Measurements from ENCODE around the gene SLC1A3. TPM values are rescaled to one million over a fixed set of nuclear protein-coding genes. Genes with fewer than 3 reads are reported as not detected.

Gene SLC1A3
- total RNA-seq, 6 donors from 2014 or later = 22.4 to 235 (median 42.0) TPM

GRCh38 chr5:36679221-36679989 lies 73.0 kb downstream of the SLC1A3 start:
- DNase-seq (no peak), ATAC-seq (ENCODE audit: low FRiP score in 2 of 2) (no peak)
- 82 to 86% methylated on average over 8 of the region's 8 CpGs for WGBS, 2 donors
- Histone ChIP-seq H3K9me3 (no peaks in the 10 kb centered on the region), H3K27ac (peak overlapping the region in 2 of 4 donors; percentile 58 to 75), H3K36me3 (no peaks in the 10 kb centered on the region), H3K4me1 (no peaks in the 10 kb centered on the region), H3K4me3 (no peak overlapping the region), H3K27me3 (no peaks in the 10 kb centered on the region)
- TF ChIP-seq EP300 (IDR thresholded peaks at IDR 0.05) (no peak), CTCF (IDR thresholded peaks at IDR 0.05) (no peak), POLR2AphosphoS5 (IDR thresholded peaks at IDR 0.05) (no peak), POLR2A (IDR thresholded peaks at IDR 0.05) (no peak)

DNA sequence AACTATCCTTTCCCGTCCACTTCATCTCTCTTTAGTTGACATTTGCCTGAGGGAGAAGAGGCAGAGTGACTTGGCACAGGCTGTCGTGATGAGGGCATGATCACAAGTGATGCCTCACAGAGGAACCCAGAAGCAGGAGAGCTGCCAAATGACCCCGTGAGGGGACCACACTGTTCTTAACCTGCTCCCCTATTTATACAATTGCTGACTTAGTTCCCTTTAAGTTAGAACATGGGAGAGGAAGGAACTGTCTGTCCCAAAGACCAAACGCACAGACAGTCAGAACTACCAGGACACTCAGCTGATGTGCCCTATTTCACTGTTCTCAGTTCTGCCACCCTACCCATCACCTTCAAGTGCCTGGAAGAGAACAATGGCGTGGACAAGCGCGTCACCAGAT lies 73.7 kb downstream of the SLC1A3 start:
- WGBS, 2 donors = 80 to 83% methylated on average over 7 of the region's 7 CpGs
- H3K4me1 ChIP-seq = no peaks in the 10 kb centered on the region
- peak in 1 of 2 donors; percentile 77 for DNase-seq
- no peaks in the 10 kb centered on the region for H3K27me3 ChIP-seq
- H3K36me3 ChIP-seq = no peaks in the 10 kb centered on the region
- H3K4me3 ChIP-seq = no peak overlapping the region
- no peaks in the 10 kb centered on the region for H3K9me3 ChIP-seq
- ATAC-seq (ENCODE audit: low FRiP score in 2 of 2) = peak in 1 of 2 donors; percentile 75
- peak overlapping the region in 3 of 4 donors; percentile 6 to 81 (median 66) for H3K27ac ChIP-seq
- TF ChIP-seq CTCF (IDR thresholded peaks at IDR 0.05) (no peak), POLR2A (IDR thresholded peaks at IDR 0.05) (peak in 1 of 4 donors; percentile 57), POLR2AphosphoS5 (IDR thresholded peaks at IDR 0.05) (peak in 1 of 2 donors; percentile 48), EP300 (IDR thresholded peaks at IDR 0.05) (peak in 3 of 4 donors; percentile 77 to 93 (median 77))

- DNase-seq (no peak), ATAC-seq (ENCODE audit: low FRiP score in 2 of 2) (no peak)
- TF ChIP-seq POLR2A (IDR thresholded peaks at IDR 0.05) (no peak), EP300 (IDR thresholded peaks at IDR 0.05) (no peak), CTCF (IDR thresholded peaks at IDR 0.05) (no peak), POLR2AphosphoS5 (IDR thresholded peaks at IDR 0.05) (no peak)
- no peaks in the 10 kb centered on the region for H3K36me3 ChIP-seq
- H3K9me3 ChIP-seq = no peaks in the 10 kb centered on the region
- no peak overlapping the region for H3K4me3 ChIP-seq
- H3K27me3 ChIP-seq = no peaks in the 10 kb centered on the region
- H3K27ac ChIP-seq = peak overlapping the region in 2 of 4 donors; percentile 66 to 81
- H3K4me1 ChIP-seq = no peaks in the 10 kb centered on the region
- WGBS, 2 donors = 50 to 65% methylated on average over 1 of the region's 1 CpG
Observed at GRCh38 chr5:36681711-36682110, 75.3 kb downstream of the SLC1A3 start.

DNA sequence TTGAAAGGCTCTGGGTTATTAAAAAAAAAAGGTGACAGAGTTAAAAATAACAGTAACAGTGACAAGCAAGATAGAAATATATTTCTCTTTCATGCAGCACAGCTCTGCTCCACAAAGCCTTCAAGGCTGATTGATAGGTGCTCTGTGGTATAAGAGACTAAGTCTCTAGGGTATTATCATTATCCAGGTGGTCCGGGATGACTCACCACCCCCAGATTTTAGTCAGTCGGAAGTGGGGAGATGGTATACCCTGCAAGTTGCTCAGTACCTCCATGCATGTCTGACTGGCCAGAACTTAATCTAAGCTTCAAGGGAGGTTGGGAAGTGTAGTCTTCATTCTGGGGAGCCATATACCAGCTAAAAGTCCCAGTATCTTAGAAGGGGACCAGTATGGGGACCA lies 76.1 kb downstream of the SLC1A3 start:
- DNase-seq (no peak), ATAC-seq (ENCODE audit: low FRiP score in 2 of 2) (no peak)
- no peaks in the 10 kb centered on the region for H3K36me3 ChIP-seq
- 94 to 95% methylated on average over 2 of the region's 2 CpGs for WGBS, 2 donors
- H3K9me3 ChIP-seq = no peaks in the 10 kb centered on the region
- no peak for TF ChIP-seq CTCF (IDR thresholded peaks at IDR 0.05)
- no peak for TF ChIP-seq POLR2AphosphoS5 (IDR thresholded peaks at IDR 0.05)
- no peak for TF ChIP-seq EP300 (IDR thresholded peaks at IDR 0.05)
- TF ChIP-seq POLR2A (IDR thresholded peaks at IDR 0.05) = no peak
- peak overlapping the region in 1 of 4 donors; percentile 79 for H3K27ac ChIP-seq
- no peak overlapping the region for H3K4me3 ChIP-seq
- H3K27me3 ChIP-seq = no peaks in the 10 kb centered on the region
- no peaks in the 10 kb centered on the region for H3K4me1 ChIP-seq
